Middle frontal gyrus (tissue), 1 donor: ENCODE results near the gene ENTPD8.

ENCODE experiments used
- DNase-seq: peaks from one replicate; pipeline ENCODE4 v3.0.0-alpha.2; 2015; ENCODE audit warnings: low spot score; ENCODE audit errors: extremely low spot score

The ENTPD8 gene

GRCh38 chr9:137441289-137441934, at the start of gene ENTPD8:
TSS of gene ENTPD8 (minus strand) at chr9:137441357. CDS start at chr9:137438285, 3,072 bp downstream.
- no peak for DNase-seq

- DNase-seq: no peak
Measured at GRCh38 chr9:137490532-137491186, 49.5 kb upstream of the ENTPD8 start.

GRCh38 chr9:137488906-137489305, 47.7 kb upstream of the ENTPD8 start:
- no peak for DNase-seq

- DNase-seq: no peak
Measured at GRCh38 chr9:137488327-137488653, 47.1 kb upstream of the ENTPD8 start.

GRCh38 chr9:137487454-137488326, 46.5 kb upstream of the ENTPD8 start:
- DNase-seq: no peak

GRCh38 chr9:137486545-137487453, 45.6 kb upstream of the ENTPD8 start:
- DNase-seq: no peak

- DNase-seq: no peak
Measured at GRCh38 chr9:137486141-137486490, 45.0 kb upstream of the ENTPD8 start.

GRCh38 chr9:137485343-137486140, 44.4 kb upstream of the ENTPD8 start:
- no peak for DNase-seq

- no peak for DNase-seq
Measured at GRCh38 chr9:137484551-137485315, 43.6 kb upstream of the ENTPD8 start.

GRCh38 chr9:137482094-137482781, 41.1 kb upstream of the ENTPD8 start:
- DNase-seq: no peak

- no peak for DNase-seq
Measured at GRCh38 chr9:137480686-137481683, 39.8 kb upstream of the ENTPD8 start.

- DNase-seq: no peak
Measured at GRCh38 chr9:137479892-137480685, 38.9 kb upstream of the ENTPD8 start.

- DNase-seq: no peak
Measured at GRCh38 chr9:137478962-137479861, 38.1 kb upstream of the ENTPD8 start.

- DNase-seq: no peak
Measured at GRCh38 chr9:137478613-137478961, 37.4 kb upstream of the ENTPD8 start.

- no peak for DNase-seq
Measured at GRCh38 chr9:137477778-137478612, 36.8 kb upstream of the ENTPD8 start.
